H1 (cell line): ENCODE measurements around the gene SEZ6L. TPM values are rescaled to one million over a fixed set of nuclear protein-coding genes. Genes with fewer than 3 reads are reported as not detected.

ENCODE experiments used
- BRCA1 ChIP-seq: IDR thresholded peaks from 2 replicates; pipeline ENCODE4 v1.6.1; 2012; ENCODE audit warnings: low read depth, low read length, improper control_type of control experiment
- CHD1 ChIP-seq: IDR thresholded peaks from 2 replicates; pipeline ENCODE4 v1.6.1; 2012; ENCODE audit warnings: low read depth, low read length, improper control_type of control experiment
- E2F6 ChIP-seq: IDR thresholded peaks from 2 replicates; pipeline ENCODE4 v1.6.1; 2012; ENCODE audit warnings: inconsistent platforms
- FOSL1 ChIP-seq: IDR thresholded peaks from 2 replicates; pipeline ENCODE4 v1.6.1; 2011; ENCODE audit warnings: mild to moderate bottlenecking, low read depth, low read length, moderate library complexity; ENCODE audit not compliant: insufficient read depth
- POU5F1 ChIP-seq: IDR thresholded peaks from 2 replicates; pipeline ENCODE4 v1.6.1; 2011; ENCODE audit warnings: low read depth, mild to moderate bottlenecking, low read length, moderate library complexity
- TAF1 ChIP-seq: IDR thresholded peaks from 2 replicates; pipeline ENCODE4 v1.6.1; 2011; ENCODE audit warnings: mild to moderate bottlenecking, low read depth, low read length
- polyA plus RNA-seq, 7 experiments: library from polyadenylated mRNA; depleted of rRNA in 3 of 7; stranded (reverse) in 5 of 7; unstranded in 2 of 7; fragments of >200 nt in 5 of 7; fragments of 200-250 nt in 2 of 7; gene quantifications; 1 replicate in 5 of 7; 2 replicates in 1 of 7; 4 replicates in 1 of 7; pipeline versions ENCODE4 v1.2.1 to v1.2.3, GENCODE V29; 2011 to 2013; ENCODE audit warnings: missing spikeins in 2 of 7, mixed read lengths in 2 of 7
- total RNA-seq: library from RNA; stranded (reverse); fragmentation: NEBNext Ultra II Directional; extraction: Animal tissue kit (Norgen Biotek cat#: 25700); gene quantifications from 2 replicates; pipeline ENCODE4 v1.2.1, GENCODE V29; 2021

The SEZ6L gene
- total and polyA plus RNA-seq, 2 of the 8 experiments (the other 6 are each of a cell fraction or from before 2014, with no cell fraction given): 0.06 to 0.33 TPM

DNA sequence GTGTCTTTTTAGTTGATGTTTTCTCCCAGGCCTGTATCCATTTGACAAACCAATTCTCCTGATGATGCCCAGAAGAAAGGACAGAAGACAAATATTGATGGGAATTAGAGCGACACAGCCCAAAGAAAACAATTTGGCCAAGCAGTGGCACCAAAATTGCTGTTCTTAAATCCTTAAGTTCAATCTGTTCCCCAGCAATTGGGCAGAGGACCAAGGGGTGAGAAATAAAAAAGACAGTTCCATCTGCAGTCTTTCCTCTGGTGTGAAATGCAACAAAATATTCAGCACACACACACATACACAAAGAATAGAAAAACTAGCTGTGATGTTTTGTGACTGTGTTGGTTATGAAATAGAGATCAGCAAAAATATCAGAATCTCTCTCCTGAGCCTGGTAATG, 221.8 kb downstream of the SEZ6L start (continued):
- TF ChIP-seq CHD1 (no peak), BRCA1 (no peak), TAF1 (no peak), FOSL1 (no peak), E2F6 (no peak), POU5F1 (no peak)
